Body of pancreas (tissue), 4 donors: ENCODE data around the gene GLIS1. TPM values are rescaled to one million over a fixed set of nuclear protein-coding genes. Genes with fewer than 3 reads are reported as not detected.

Source experiments
- ATAC-seq: fragments of 150-250 bp; one replicate; pipeline ENCODE4 v1.9.1; 2016
- DNase-seq, 4 donors: peaks; one replicate each; pipeline ENCODE4 v3.0.0-alpha.2; 2019
- H3K27ac ChIP-seq, 4 donors: fragments of 200-600 bp; sonication (generic); 1 replicate in 3 of 4; 2 replicates in 1 of 4; pipeline versions ENCODE4 v1.5.1 to v1.6.1; 2016 to 2019; ENCODE audit warnings: mild to moderate bottlenecking in 1 of 4, mixed read lengths in 1 of 4, moderate library complexity in 1 of 4
- H3K27me3 ChIP-seq, 2 donors: fragments of 200-600 bp; sonication (generic); one replicate each; pipeline ENCODE4 v1.6.0; 2016; ENCODE audit warnings: mild to moderate bottlenecking in 1 of 2
- H3K36me3 ChIP-seq, 2 donors: fragments of 200-600 bp; sonication (generic); replicated peaks in 1 of 2; 2 replicates each; pipeline ENCODE4 v1.5.1; 2016; ENCODE audit warnings: low read depth in 2 of 2; ENCODE audit not compliant: insufficient read depth in 1 of 2
- H3K4me1 ChIP-seq: fragments of 200-600 bp; sonication (generic); one replicate; pipeline ENCODE4 v1.6.0; 2016
- H3K4me3 ChIP-seq, 2 donors: fragments of 200-600 bp; sonication (generic); 1 replicate in 1 of 2; 2 replicates in 1 of 2; pipeline ENCODE4 v1.5.1; 2016 to 2019
- H3K9me3 ChIP-seq, 3 donors: fragments of 200-600 bp; sonication (generic); 1 replicate in 2 of 3; 2 replicates in 1 of 3; pipeline ENCODE4 v1.5.1; 2016
- POLR2A ChIP-seq, 3 donors: fragments of 450-650 bp; IDR thresholded peaks; one replicate each; pipeline ENCODE4 v1.6.1; 2016; ENCODE audit warnings: antibody characterized with exemption in 3 of 3, mild to moderate bottlenecking in 2 of 3
- WGBS, 2 donors: methylation state at CpG; one replicate each; pipeline ENCODE4 v1.1.5; 2017; 5-methylcytosine and 5-hydroxymethylcytosine counted together
- intact Hi-C: fragments of 100-400 bp; cut with DNase I; formaldehyde crosslinking; loops from one replicate; pipeline ENCODE4 v1.15.1; 2023
- small RNA-seq: library from RNA; depleted of rRNA; stranded (forward); fragments of <200 nt; gene quantifications from one replicate; pipeline ENCODE3, GENCODE V24; 2016
- total RNA-seq, 2 donors: library from RNA; depleted of rRNA; stranded (reverse); fragments of >200 nt; gene quantifications; one replicate each; pipeline ENCODE4 v1.1.0, GENCODE V29; 2016
- TF ChIP-seq, protein P1 (sequence below), 7 experiments: fragments of 450-650 bp in 4 of 7; fragments of 200-600 bp in 3 of 7; sonication (generic) in 3 of 7; IDR thresholded peaks; one replicate each; pipeline ENCODE4 v1.5.1; 2016 to 2019; ENCODE audit warnings: antibody characterized with exemption in 7 of 7

Gene GLIS1
- total RNA-seq, 2 donors from 2014 or later = 0.33 TPM; not detected in 1

DNA sequence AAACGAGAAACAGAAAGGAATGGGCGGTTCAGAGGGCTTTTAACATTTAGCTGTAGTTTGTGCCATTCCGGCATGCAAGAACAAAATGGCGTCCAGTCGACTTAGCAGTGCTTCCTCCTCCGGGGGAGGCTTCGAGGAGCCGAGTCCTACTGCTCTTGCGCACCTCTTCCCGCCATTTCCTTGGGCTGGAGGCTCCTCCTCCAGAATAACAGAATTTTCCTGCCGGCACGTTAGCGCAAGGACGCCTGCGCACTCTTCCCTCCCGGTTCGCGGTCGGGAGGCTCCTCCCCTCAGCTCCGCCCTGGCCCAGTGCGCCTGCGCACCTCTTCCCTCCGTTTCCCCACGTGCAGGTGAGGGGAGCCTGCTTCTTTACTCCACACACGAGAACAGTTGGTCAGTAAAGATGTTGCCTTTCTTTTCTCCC is 278.7 kb downstream of the GLIS1 start:
- ATAC-seq (no peak), DNase-seq (no peak)
- H3K36me3 ChIP-seq = no peaks in the 10 kb centered on the region
- H3K27me3 ChIP-seq = no peaks in the 10 kb centered on the region
- H3K9me3 ChIP-seq = no peaks in the 10 kb centered on the region
- 86 to 90% methylated on average over 25 of the region's 25 CpGs for WGBS, 2 donors
- intact Hi-C loops = no loop called here
- no peaks in the 10 kb centered on the region for H3K4me1 ChIP-seq
- TF ChIP-seq, protein P1, sequence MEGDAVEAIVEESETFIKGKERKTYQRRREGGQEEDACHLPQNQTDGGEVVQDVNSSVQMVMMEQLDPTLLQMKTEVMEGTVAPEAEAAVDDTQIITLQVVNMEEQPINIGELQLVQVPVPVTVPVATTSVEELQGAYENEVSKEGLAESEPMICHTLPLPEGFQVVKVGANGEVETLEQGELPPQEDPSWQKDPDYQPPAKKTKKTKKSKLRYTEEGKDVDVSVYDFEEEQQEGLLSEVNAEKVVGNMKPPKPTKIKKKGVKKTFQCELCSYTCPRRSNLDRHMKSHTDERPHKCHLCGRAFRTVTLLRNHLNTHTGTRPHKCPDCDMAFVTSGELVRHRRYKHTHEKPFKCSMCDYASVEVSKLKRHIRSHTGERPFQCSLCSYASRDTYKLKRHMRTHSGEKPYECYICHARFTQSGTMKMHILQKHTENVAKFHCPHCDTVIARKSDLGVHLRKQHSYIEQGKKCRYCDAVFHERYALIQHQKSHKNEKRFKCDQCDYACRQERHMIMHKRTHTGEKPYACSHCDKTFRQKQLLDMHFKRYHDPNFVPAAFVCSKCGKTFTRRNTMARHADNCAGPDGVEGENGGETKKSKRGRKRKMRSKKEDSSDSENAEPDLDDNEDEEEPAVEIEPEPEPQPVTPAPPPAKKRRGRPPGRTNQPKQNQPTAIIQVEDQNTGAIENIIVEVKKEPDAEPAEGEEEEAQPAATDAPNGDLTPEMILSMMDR (IDR thresholded peaks at IDR 0.05) = no peak
- TF ChIP-seq POLR2A (IDR thresholded peaks at IDR 0.05) = no peak
- H3K4me3 ChIP-seq = no peak overlapping the region
- H3K27ac ChIP-seq = no peak overlapping the region

DNA sequence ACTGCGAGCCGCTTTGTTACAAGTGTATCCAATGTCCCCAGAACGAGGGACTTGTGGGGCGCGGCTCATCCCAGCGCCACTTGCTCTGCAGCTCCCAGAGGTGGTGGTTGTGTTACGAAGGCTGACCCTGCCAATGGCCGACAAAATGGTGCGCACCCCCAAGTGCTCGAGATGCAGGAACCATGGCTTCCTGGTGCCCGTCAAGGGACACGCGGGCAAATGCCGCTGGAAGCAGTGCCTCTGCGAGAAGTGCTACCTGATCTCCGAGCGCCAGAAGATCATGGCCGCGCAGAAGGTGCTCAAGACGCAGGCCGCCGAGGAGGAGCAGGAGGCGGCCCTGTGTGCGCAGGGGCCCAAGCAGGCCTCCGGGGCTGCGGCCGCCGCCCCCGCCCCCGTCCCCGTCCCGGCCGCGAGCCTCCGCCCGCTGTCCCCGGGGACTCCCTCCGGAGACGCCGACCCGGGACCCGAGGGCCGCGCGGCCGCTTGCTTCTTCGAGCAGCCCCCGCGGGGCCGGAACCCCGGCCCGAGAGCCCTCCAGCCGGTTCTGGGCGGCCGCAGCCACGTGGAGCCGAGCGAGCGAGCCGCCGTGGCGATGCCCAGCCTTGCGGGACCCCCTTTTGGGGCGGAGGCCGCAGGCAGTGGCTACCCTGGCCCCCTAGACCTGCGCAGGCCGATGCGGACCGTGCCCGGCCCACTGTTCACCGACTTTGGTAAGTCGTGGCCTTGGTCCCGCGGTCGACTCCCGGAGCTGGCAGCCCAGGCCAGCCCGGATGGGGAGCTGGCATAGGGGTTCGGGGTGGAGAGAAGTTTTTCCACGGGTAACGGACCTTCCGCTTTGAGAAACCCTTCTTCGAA is 279.4 kb downstream of the GLIS1 start, which contains the start of gene DMRTB1:
Gene DMRTB1 (plus strand): TSS at position 79 of the 855 bp plus-strand sequence. CDS start 55 bp downstream, at position 134.
- 90% methylated on average over 15 to 61 of the region's 82 CpGs for WGBS, 2 donors
- Histone ChIP-seq H3K9me3 (no peaks in the 10 kb centered on the region), H3K4me1 (no peaks in the 10 kb centered on the region), H3K4me3 (no peak within 1 kb of the TSS), H3K27me3 (no peaks in the 10 kb centered on the region), H3K36me3 (no peaks in the 10 kb centered on the region), H3K27ac (no peak within 1 kb of the TSS)
- ATAC-seq (no peak), DNase-seq (no peak)
- TF ChIP-seq POLR2A (IDR thresholded peaks at IDR 0.05) = no peak
- TF ChIP-seq, protein P1 (IDR thresholded peaks at IDR 0.05) = no peak
- intact Hi-C loops = no loop called here

- intact Hi-C loops = no loop called here
- DNase-seq = no peak
Measured at GRCh38 chr1:53458634-53459033, 280.3 kb downstream of the GLIS1 start.

More at GRCh38 chr1:53458634-53459033, 280.3 kb downstream of the GLIS1 start:
- Histone ChIP-seq H3K36me3 (no peaks in the 10 kb centered on the region), H3K4me1 (no peaks in the 10 kb centered on the region), H3K27me3 (no peaks in the 10 kb centered on the region), H3K4me3 (no peak overlapping the region), H3K27ac (no peak overlapping the region), H3K9me3 (no peaks in the 10 kb centered on the region)
- TF ChIP-seq, protein P1 (IDR thresholded peaks at IDR 0.05) = no peak
- no peak for TF ChIP-seq POLR2A (IDR thresholded peaks at IDR 0.05)
- ATAC-seq = no peak
- WGBS, 2 donors = 60 to 68% methylated on average over 3 of the region's 3 CpGs

Small RNA genes within 50 kb of the gene (small RNA-seq; reads per million reads assigned to genes)
- gene RF00418 = not detected
- not detected for gene RNU7-95P

Other genes starting within 250 kb of the GLIS1 start
- 1 to 10 TPM; 2.3 to 7.3 TPM for gene NDC1, start 99.1 kb upstream of the GLIS1 start, total RNA-seq
- 10 to 100 TPM; 16.1 to 21.1 TPM for gene YIPF1, start 150.6 kb upstream of the GLIS1 start, total RNA-seq
- not detected for gene DIO1, start 155.0 kb upstream of the GLIS1 start, total RNA-seq
- gene IFT25, start 206.5 kb upstream of the GLIS1 start, total RNA-seq = 10 to 100 TPM in 1 of 2 donors, 1 to 10 TPM in 1; 6.6 to 17.6 TPM
- 10 to 100 TPM in 1 of 2 donors, 1 to 10 TPM in 1; 2.3 to 17.1 TPM for gene LRRC42, start 207.2 kb upstream of the GLIS1 start, total RNA-seq